HEK293T (cell line): ENCODE results near the gene SYT2.

ENCODE experiments used
- ARNT ChIP-seq: fragments of 450-650 bp; IDR thresholded peaks from 2 replicates; pipeline ENCODE4 v1.6.1; 2017; ENCODE audit warnings: mild to moderate bottlenecking
- BHLHE40 ChIP-seq: fragments of 450-650 bp; IDR thresholded peaks from 2 replicates; pipeline ENCODE4 v1.6.1; 2016; ENCODE audit warnings: mild to moderate bottlenecking, moderate library complexity, borderline replicate concordance
- CTBP1 ChIP-seq: fragments of 450-650 bp; IDR thresholded peaks from 2 replicates; pipeline ENCODE4 v1.6.1; 2016; ENCODE audit warnings: borderline replicate concordance
- FOXK2 ChIP-seq: fragments of 450-650 bp; IDR thresholded peaks from 2 replicates; pipeline ENCODE4 v1.6.1; 2016; ENCODE audit warnings: mild to moderate bottlenecking
- NFRKB ChIP-seq: fragments of 450-650 bp; IDR thresholded peaks from 2 replicates; pipeline ENCODE4 v1.6.1; 2016; ENCODE audit warnings: mild to moderate bottlenecking, moderate library complexity
- SP1 ChIP-seq: fragments of 450-650 bp; IDR thresholded peaks from 2 replicates; pipeline ENCODE4 v1.6.1; 2017

- TF ChIP-seq ARNT (no peak), BHLHE40 (no peak), SP1 (no peak), FOXK2 (no peak), NFRKB (no peak), CTBP1 (no peak)
Measured at GRCh38 chr1:202648605-202649226, 61.5 kb downstream of the SYT2 start.
